ENCODE data around the gene PHACTR3. TPM values are rescaled to one million over a fixed set of nuclear protein-coding genes. Genes with fewer than 3 reads are reported as not detected.

PHACTR3 gene
- total RNA-seq, 1 donor from 2014 or later, result 8.7 TPM

DNA sequence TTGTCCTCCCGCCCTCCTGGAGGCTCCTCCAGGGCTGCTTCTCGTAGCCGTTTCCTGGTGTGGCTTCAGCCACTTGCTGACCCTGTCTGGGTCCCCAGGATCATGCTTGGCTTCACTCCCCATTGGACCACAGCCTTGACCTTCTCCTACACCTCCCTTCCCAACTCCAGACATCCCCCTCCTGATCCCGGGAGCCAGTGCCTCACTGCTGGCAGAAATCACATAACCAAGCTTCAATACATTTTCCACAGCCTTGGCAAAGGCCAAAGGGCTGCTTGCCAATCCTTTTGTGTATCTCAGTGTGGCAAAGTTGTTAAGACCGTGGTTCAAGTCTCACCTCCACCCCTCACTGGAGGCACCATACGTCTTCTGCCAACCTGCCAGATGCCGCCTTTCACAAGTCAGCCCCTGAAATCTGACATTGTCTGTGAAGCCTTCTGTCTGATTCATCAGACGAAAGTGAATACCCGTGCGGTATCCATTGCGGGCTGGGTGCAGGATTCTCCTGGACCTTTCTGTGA lies 60.1 kb downstream of the PHACTR3 start:
- Mint-ChIP-seq H3K27me3 (ENCODE audit: unreplicated experiment) (peaks cover 7% of the 10 kb centered on the region), H3K27ac (ENCODE audit: unreplicated experiment) (no peak overlapping the region), H3K4me1 (ENCODE audit: unreplicated experiment) (peaks cover 24% of the 10 kb centered on the region), H3K9me3 (ENCODE audit: unreplicated experiment) (no peaks in the 10 kb centered on the region), H3K4me3 (ENCODE audit: unreplicated experiment) (no peak overlapping the region), H3K36me3 (ENCODE audit: low read depth, unreplicated experiment) (peaks cover 4% of the 10 kb centered on the region)
- no peak for DNase-seq (ENCODE audit: low spot score)
- TF ChIP-seq, protein P1, sequence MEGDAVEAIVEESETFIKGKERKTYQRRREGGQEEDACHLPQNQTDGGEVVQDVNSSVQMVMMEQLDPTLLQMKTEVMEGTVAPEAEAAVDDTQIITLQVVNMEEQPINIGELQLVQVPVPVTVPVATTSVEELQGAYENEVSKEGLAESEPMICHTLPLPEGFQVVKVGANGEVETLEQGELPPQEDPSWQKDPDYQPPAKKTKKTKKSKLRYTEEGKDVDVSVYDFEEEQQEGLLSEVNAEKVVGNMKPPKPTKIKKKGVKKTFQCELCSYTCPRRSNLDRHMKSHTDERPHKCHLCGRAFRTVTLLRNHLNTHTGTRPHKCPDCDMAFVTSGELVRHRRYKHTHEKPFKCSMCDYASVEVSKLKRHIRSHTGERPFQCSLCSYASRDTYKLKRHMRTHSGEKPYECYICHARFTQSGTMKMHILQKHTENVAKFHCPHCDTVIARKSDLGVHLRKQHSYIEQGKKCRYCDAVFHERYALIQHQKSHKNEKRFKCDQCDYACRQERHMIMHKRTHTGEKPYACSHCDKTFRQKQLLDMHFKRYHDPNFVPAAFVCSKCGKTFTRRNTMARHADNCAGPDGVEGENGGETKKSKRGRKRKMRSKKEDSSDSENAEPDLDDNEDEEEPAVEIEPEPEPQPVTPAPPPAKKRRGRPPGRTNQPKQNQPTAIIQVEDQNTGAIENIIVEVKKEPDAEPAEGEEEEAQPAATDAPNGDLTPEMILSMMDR (IDR thresholded peaks at IDR 0.05; ENCODE audit: unreplicated experiment), result no peak

DNA sequence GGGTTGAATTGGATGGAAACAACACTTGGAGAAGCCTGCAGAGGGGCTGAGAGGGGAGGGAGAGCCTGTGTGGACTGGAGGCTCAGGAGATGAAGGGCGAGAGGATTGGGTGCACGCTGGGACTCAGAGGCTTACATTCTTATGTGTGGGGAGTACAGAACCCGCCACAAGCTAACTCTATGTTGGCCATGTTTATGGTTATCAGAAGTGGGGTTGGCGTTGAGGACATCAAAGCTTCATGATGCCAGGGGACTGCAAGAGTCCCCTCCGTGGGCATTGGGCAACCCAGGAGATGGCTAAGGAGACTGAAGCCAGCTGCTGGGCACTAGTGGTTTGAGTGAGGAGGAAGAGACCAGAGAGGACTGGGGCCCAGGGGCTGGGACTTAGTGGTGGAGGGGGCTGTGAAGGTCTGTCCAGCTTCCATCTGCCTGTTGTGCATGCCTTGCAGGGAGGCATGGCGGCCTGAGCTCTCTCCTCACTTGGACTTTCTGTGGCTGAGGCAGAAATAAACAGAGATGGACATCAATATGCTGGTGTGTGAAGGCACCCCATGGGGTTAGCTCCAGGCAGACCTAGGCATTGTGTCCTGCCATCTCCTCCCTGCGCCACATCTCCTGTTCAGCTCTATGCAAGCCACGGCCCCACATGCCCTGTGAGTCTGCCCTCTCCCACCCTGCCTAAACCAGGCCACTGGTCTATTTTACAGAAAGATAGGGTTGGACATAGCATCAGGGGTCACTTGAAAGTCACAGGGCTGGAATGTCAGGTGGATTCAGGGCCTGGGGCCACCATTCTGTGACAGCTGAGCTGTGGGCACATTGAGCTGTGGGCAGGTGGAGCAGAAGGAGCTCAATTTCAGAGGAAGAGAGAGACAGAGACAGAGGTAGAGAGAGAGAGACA lies 61.6 kb downstream of the PHACTR3 start:
- TF ChIP-seq, protein P1 (IDR thresholded peaks at IDR 0.05; ENCODE audit: unreplicated experiment), result no peak
- peaks cover 4% of the 10 kb centered on the region for H3K36me3 Mint-ChIP-seq (ENCODE audit: low read depth, unreplicated experiment)
- H3K4me3 Mint-ChIP-seq (ENCODE audit: unreplicated experiment), result no peak overlapping the region
- peaks cover 24% of the 10 kb centered on the region for H3K4me1 Mint-ChIP-seq (ENCODE audit: unreplicated experiment)
- no peaks in the 10 kb centered on the region for H3K9me3 Mint-ChIP-seq (ENCODE audit: unreplicated experiment)
- no peak for DNase-seq (ENCODE audit: low spot score)
- peaks cover 11% of the 10 kb centered on the region for H3K27me3 Mint-ChIP-seq (ENCODE audit: unreplicated experiment)
- no peak overlapping the region for H3K27ac Mint-ChIP-seq (ENCODE audit: unreplicated experiment)

DNA sequence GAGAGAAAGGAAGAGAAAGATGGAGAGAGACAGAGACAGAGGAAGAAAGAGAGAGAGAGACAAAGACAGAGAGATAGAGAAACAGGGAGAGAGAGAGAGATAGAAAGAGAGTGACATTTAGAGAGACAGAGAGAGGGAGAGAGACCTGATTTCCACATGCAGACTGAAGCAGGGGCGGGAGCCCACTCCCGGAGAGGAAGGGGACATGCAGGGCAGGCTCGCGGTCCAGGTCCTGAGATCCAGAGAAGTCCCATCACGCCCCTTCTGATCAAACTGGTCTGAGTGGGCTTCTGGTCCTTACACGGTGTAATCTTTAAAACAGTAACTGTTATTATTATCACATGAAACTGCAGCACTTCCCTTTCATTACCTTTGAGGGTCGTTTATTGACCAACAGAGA lies 62.2 kb downstream of the PHACTR3 start:
- Mint-ChIP-seq H3K36me3 (ENCODE audit: low read depth, unreplicated experiment) (peaks cover 4% of the 10 kb centered on the region), H3K9me3 (ENCODE audit: unreplicated experiment) (no peaks in the 10 kb centered on the region), H3K27ac (ENCODE audit: unreplicated experiment) (peak overlapping the region; percentile 67), H3K4me1 (ENCODE audit: unreplicated experiment) (peaks cover 24% of the 10 kb centered on the region), H3K4me3 (ENCODE audit: unreplicated experiment) (no peak overlapping the region), H3K27me3 (ENCODE audit: unreplicated experiment) (peaks cover 11% of the 10 kb centered on the region)
- TF ChIP-seq, protein P1 (IDR thresholded peaks at IDR 0.05; ENCODE audit: unreplicated experiment), result no peak
- DNase-seq (ENCODE audit: low spot score), result no peak

- peaks cover 4% of the 10 kb centered on the region for H3K36me3 Mint-ChIP-seq (ENCODE audit: low read depth, unreplicated experiment)
- H3K27ac Mint-ChIP-seq (ENCODE audit: unreplicated experiment), result peak overlapping the region; percentile 67
- H3K4me1 Mint-ChIP-seq (ENCODE audit: unreplicated experiment), result peaks cover 24% of the 10 kb centered on the region
- H3K9me3 Mint-ChIP-seq (ENCODE audit: unreplicated experiment), result no peaks in the 10 kb centered on the region
- TF ChIP-seq, protein P1 (IDR thresholded peaks at IDR 0.05; ENCODE audit: unreplicated experiment), result no peak
- H3K4me3 Mint-ChIP-seq (ENCODE audit: unreplicated experiment), result no peak overlapping the region
- peaks cover 11% of the 10 kb centered on the region for H3K27me3 Mint-ChIP-seq (ENCODE audit: unreplicated experiment)
- no peak for DNase-seq (ENCODE audit: low spot score)
Observed at GRCh38 chr20:59667131-59667530, 62.8 kb downstream of the PHACTR3 start.

DNA sequence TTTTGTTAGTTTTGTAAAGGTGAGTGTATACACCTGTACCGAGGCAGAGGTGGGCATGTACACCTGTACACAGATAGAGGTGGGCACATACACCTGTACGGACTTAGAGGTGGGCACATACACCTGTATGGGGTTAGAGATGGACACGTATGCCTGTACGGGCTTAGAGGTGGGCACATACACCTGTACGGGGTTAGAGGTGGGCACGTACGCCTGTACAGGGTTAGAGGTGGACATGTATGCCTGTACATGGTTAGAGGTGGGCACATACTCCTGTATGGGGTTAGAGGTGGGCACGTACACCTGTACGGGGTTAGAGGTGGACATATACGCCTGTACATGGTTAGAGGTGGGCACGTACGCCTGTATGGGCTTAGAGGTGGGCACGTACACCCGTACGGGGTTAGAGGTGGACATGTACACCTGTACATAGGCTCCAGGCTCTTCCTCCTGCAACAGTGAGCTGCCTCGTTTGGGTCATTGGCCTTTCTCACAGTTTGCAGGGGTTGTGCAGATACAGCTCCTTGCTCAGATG lies 63.7 kb downstream of the PHACTR3 start:
- no peak overlapping the region for H3K4me3 Mint-ChIP-seq (ENCODE audit: unreplicated experiment)
- TF ChIP-seq, protein P1 (IDR thresholded peaks at IDR 0.05; ENCODE audit: unreplicated experiment), result no peak
- no peaks in the 10 kb centered on the region for H3K9me3 Mint-ChIP-seq (ENCODE audit: unreplicated experiment)
- H3K27ac Mint-ChIP-seq (ENCODE audit: unreplicated experiment), result no peak overlapping the region
- peaks cover 21% of the 10 kb centered on the region for H3K4me1 Mint-ChIP-seq (ENCODE audit: unreplicated experiment)
- DNase-seq (ENCODE audit: low spot score), result no peak
- peaks cover 2% of the 10 kb centered on the region for H3K36me3 Mint-ChIP-seq (ENCODE audit: low read depth, unreplicated experiment)
- peaks cover 13% of the 10 kb centered on the region for H3K27me3 Mint-ChIP-seq (ENCODE audit: unreplicated experiment)
